HepG2 (cell line): ENCODE measurements around the gene NEURL4. TPM values are rescaled to one million over a fixed set of nuclear protein-coding genes. Genes with fewer than 3 reads are reported as not detected.
A peak's percentile ranks its signal among the peaks of the same experiment; 100 is the strongest.

Experiments
- ADNP ChIP-seq: sonication (generic); formaldehyde crosslinking; IDR thresholded peaks from 2 replicates; pipeline ENCODE4 v1.4.0; 2020; ENCODE audit warnings: missing genetic modification reagents
- CTCF ChIP-seq: sonication (generic); formaldehyde crosslinking; IDR thresholded peaks from 2 replicates; pipeline ENCODE4 v1.5.0; 2020; ENCODE audit warnings: mild to moderate bottlenecking, missing genetic modification reagents, moderate library complexity
- DNMT1 ChIP-seq: sonication (generic); formaldehyde crosslinking; IDR thresholded peaks from 2 replicates; pipeline ENCODE4 v1.5.1; 2020; ENCODE audit warnings: mild to moderate bottlenecking, missing genetic modification reagents
- FOXA1 ChIP-seq, 2 experiments: fragments of 450-650 bp in 1 of 2; sonication (generic) in 1 of 2; formaldehyde crosslinking in 1 of 2; IDR thresholded peaks; 2 replicates each; pipeline versions ENCODE4 v1.4.0 to v1.6.1; 2016 to 2020; ENCODE audit warnings: missing genetic modification reagents in 1 of 2
- NFYB ChIP-seq: sonication (generic); formaldehyde crosslinking; IDR thresholded peaks from 2 replicates; pipeline ENCODE4 v1.4.0; 2020; ENCODE audit warnings: missing genetic modification reagents
- THYN1 ChIP-seq: sonication (generic); formaldehyde crosslinking; IDR thresholded peaks from 2 replicates; pipeline ENCODE4 v1.8.1; 2023; ENCODE audit warnings: low read depth, mild to moderate bottlenecking, moderate library complexity, missing genetic modification reagents, borderline replicate concordance
- YEATS4 ChIP-seq: sonication (generic); formaldehyde crosslinking; IDR thresholded peaks from 2 replicates; pipeline ENCODE4 v1.4.0; 2020; ENCODE audit warnings: missing genetic modification reagents, borderline replicate concordance
- ZBTB34 ChIP-seq: sonication (generic); formaldehyde crosslinking; IDR thresholded peaks from 2 replicates; pipeline ENCODE4 v1.8.0; 2022; ENCODE audit warnings: mild to moderate bottlenecking, missing genetic modification reagents
- ZBTB40 ChIP-seq, 2 experiments: fragments of 450-650 bp in 1 of 2; sonication (generic) in 1 of 2; formaldehyde crosslinking in 1 of 2; IDR thresholded peaks; 2 replicates each; pipeline versions ENCODE4 v1.6.1 to v1.8.0; 2016 to 2022; ENCODE audit warnings: antibody characterized with exemption in 1 of 2, mild to moderate bottlenecking in 1 of 2, missing genetic modification reagents in 1 of 2
- ZNF124 ChIP-seq: sonication (generic); formaldehyde crosslinking; IDR thresholded peaks from 2 replicates; pipeline ENCODE4 v1.4.0; 2020; ENCODE audit warnings: missing genetic modification reagents
- ZNF232 ChIP-seq: sonication (generic); formaldehyde crosslinking; IDR thresholded peaks from 2 replicates; pipeline ENCODE4 v1.4.0; 2020; ENCODE audit warnings: missing genetic modification reagents, borderline replicate concordance
- ZNF276 ChIP-seq: sonication (generic); formaldehyde crosslinking; IDR thresholded peaks from 2 replicates; pipeline ENCODE4 v1.4.0; 2020; ENCODE audit warnings: mild to moderate bottlenecking, low read depth, missing genetic modification reagents
- ZNF468 ChIP-seq: sonication (generic); formaldehyde crosslinking; IDR thresholded peaks from 2 replicates; pipeline ENCODE4 v1.8.0; 2022; ENCODE audit warnings: mild to moderate bottlenecking, moderate library complexity, missing genetic modification reagents
- ZNF598 ChIP-seq: sonication (generic); formaldehyde crosslinking; IDR thresholded peaks from 2 replicates; pipeline ENCODE4 v1.5.1; 2020; ENCODE audit warnings: mild to moderate bottlenecking, missing genetic modification reagents, borderline replicate concordance
- polyA plus RNA-seq, 8 experiments: library from polyadenylated mRNA; depleted of rRNA in 3 of 8; stranded (reverse) in 7 of 8; unstranded in 1 of 8; fragments of >200 nt; fragmentation: Illumina TruSeq in 4 of 8; extraction: Trizol in 4 of 8; gene quantifications; 2 replicates each; pipeline versions ENCODE4 v1.2.1 to v1.2.3, GENCODE V29; 2011 to 2016; ENCODE audit warnings: low read depth in 4 of 8, missing spikeins in 1 of 8, mixed read lengths in 1 of 8; ENCODE audit not compliant: insufficient read depth in 1 of 8
- total RNA-seq, 5 experiments: library from RNA; depleted of rRNA; stranded (reverse); fragments of >200 nt; fragmentation: Illumina TruSeq; extraction: Trizol; gene quantifications; 2 replicates each; pipeline ENCODE4 v1.2.3, GENCODE V29; 2016; ENCODE audit warnings: low read depth in 1 of 5

Gene NEURL4
- total and polyA plus RNA-seq, 2 of the 13 experiments (the other 11 are each of a cell fraction or from before 2014, with no cell fraction given), result 14.8 to 15.7 TPM

- no peak for TF ChIP-seq CTCF (CRISPR knock-in tag)
- no peak for TF ChIP-seq ZBTB40 (IDR thresholded peaks at IDR 0.05)
- TF ChIP-seq ZBTB40 (CRISPR knock-in tag; IDR thresholded peaks at IDR 0.05), result 0 out of 2 replicates have a peak, but pooled peaks have one; percentile 7
- TF ChIP-seq ZBTB34, result 0 out of 2 replicates have a peak, but pooled peaks have one; percentile 18
- TF ChIP-seq YEATS4 (CRISPR knock-in tag), result 0 out of 2 replicates have a peak, but pooled peaks have one; percentile 7
- TF ChIP-seq ZNF468 (CRISPR knock-in tag), result no peak
- TF ChIP-seq ZNF232 (CRISPR knock-in tag), result 0 out of 2 replicates have a peak, but pooled peaks have one; percentile 7
- TF ChIP-seq FOXA1 (IDR thresholded peaks at IDR 0.05), result no peak
- no peak for TF ChIP-seq FOXA1 (CRISPR knock-in tag; IDR thresholded peaks at IDR 0.05)
- no peak for TF ChIP-seq THYN1 (CRISPR knock-in tag)
- no peak for TF ChIP-seq ZNF276
- TF ChIP-seq ZNF124 (CRISPR knock-in tag), result no peak
- TF ChIP-seq DNMT1, result no peak
- TF ChIP-seq ADNP (CRISPR knock-in tag), result no peak
- TF ChIP-seq NFYB (CRISPR knock-in tag), result peak; percentile 79
- no peak for TF ChIP-seq ZNF598 (CRISPR knock-in tag)
These were observed 982 bp upstream of the NEURL4 start (continued) for GRCh38 chr17:7329997-7330637.
